T-helper 9 cell (primary cell): ENCODE measurements around the gene SLC23A3.
A peak's percentile ranks its signal among the peaks of the same experiment; 100 is the strongest.

ENCODE experiments used
- DNase-seq: peaks from one replicate; pipeline ENCODE4 v3.0.0-alpha.2; 2020

The SLC23A3 gene

GRCh38 chr2:219175928-219176817 lies 6.3 kb upstream of the SLC23A3 start:
- DNase-seq = no peak

- no peak for DNase-seq
These were observed 5.7 kb upstream of the SLC23A3 start for GRCh38 chr2:219175486-219175885.

- DNase-seq = no peak
These were observed 5.0 kb upstream of the SLC23A3 start for GRCh38 chr2:219174801-219175200.

- DNase-seq = no peak
These were observed 4.3 kb upstream of the SLC23A3 start for GRCh38 chr2:219174146-219174545.

GRCh38 chr2:219173176-219173575 lies 3.3 kb upstream of the SLC23A3 start:
- DNase-seq = no peak

GRCh38 chr2:219172231-219173154 lies 2.7 kb upstream of the SLC23A3 start:
- no peak for DNase-seq

- peak; percentile 12 for DNase-seq
These were observed 1.4 kb upstream of the SLC23A3 start for GRCh38 chr2:219171231-219171651.

GRCh38 chr2:219168932-219169331 lies 897 bp downstream of the SLC23A3 start:
- no peak for DNase-seq

GRCh38 chr2:219168526-219168925 lies 1.3 kb downstream of the SLC23A3 start:
- no peak for DNase-seq

- no peak for DNase-seq
These were observed 1.8 kb downstream of the SLC23A3 start for GRCh38 chr2:219167997-219168396.

GRCh38 chr2:219165058-219165911 lies 4.5 kb downstream of the SLC23A3 start:
- DNase-seq = no peak

GRCh38 chr2:219163156-219163555 lies 6.7 kb downstream of the SLC23A3 start:
- DNase-seq = no peak

GRCh38 chr2:219161097-219161496 lies 8.7 kb downstream of the SLC23A3 start:
- no peak for DNase-seq

GRCh38 chr2:219160186-219161017 lies 9.4 kb downstream of the SLC23A3 start, which contains the start of gene NHEJ1:
Gene NHEJ1 (minus strand): TSS chr2:219160815. CDS start chr2:219158362, 2,453 bp downstream.
- peak; percentile 87 for DNase-seq

- no peak for DNase-seq
These were observed 10.1 kb downstream of the SLC23A3 start for GRCh38 chr2:219159771-219160185.

GRCh38 chr2:219158586-219158985 lies 11.2 kb downstream of the SLC23A3 start:
- no peak for DNase-seq

GRCh38 chr2:219158025-219158424 lies 11.8 kb downstream of the SLC23A3 start:
- no peak for DNase-seq

GRCh38 chr2:219157396-219157795 lies 12.4 kb downstream of the SLC23A3 start:
- no peak for DNase-seq

GRCh38 chr2:219155054-219155644 lies 14.7 kb downstream of the SLC23A3 start:
- peak; percentile 10 for DNase-seq

- no peak for DNase-seq
These were observed 20.2 kb downstream of the SLC23A3 start for GRCh38 chr2:219149667-219150066.

GRCh38 chr2:219142329-219142728 lies 27.5 kb downstream of the SLC23A3 start:
- DNase-seq = no peak
